ENCODE data around the gene ENTPD2.

Gene ENTPD2

DNA sequence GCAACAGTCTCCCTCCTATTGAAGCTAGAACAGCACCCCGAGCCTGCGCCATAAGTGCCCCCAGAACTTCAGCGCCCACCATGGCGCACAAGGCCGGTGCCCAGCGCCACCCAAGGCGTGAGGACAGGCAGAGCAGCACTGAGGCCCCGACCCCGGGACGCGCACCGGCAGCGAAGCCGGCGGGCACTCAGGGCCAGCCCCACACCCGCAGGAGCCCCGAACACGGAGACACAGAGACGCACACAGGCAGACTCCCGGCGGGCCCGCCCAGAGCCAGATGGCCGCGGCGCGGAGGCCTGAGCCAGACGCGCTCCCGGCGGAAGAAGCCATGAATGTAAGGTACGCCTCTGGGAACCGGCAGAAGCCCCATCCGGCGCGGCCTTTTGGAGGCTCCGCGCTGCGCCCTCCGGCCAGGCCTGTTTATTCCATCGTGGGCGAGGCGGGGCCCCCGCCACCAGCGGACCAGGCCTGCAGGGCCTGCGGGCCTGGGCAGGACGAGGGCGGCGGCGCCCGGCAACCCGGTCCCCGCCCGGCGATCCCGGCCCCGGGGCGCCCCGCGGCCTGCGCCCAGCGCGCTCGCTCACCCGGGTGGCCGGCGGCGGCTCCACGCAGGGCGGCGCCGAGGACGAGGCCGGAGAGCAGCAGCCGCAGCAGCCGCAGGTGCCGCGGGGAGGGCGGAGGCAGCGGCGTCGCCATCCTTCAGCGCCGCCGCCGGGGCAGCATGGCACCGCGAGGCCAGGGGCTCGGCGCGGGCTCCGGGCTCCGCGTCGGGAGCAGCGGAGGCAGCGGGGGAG is 8.4 kb downstream of the ENTPD2 start:
- POLR2A ChIA-PET = no interaction called here
- CTCF ChIA-PET = interaction anchor here (2.5 kb wide), 1 partner anchor 10 kb away, joined by 13 read pairs; no protein-coding TSS in a partner anchor
- TF ChIP-seq HDGF (IDR thresholded peaks at IDR 0.05; ENCODE audit: borderline replicate concordance) (no peak), FOXA1 (IDR thresholded peaks at IDR 0.05) (no peak), ARNT (IDR thresholded peaks at IDR 0.05) (no peak), TARDBP (IDR thresholded peaks at IDR 0.05) (no peak), BHLHE40 (IDR thresholded peaks at IDR 0.05; ENCODE audit: borderline replicate concordance) (no peak), L3MBTL2 (conservative IDR thresholded peaks at IDR 0.05) (no peak; the same call in 1 of the 2 replicates), SP1 (IDR thresholded peaks at IDR 0.05) (no peak), LEF1 (IDR thresholded peaks at IDR 0.05; ENCODE audit: borderline replicate concordance) (no peak), CTBP1 (IDR thresholded peaks at IDR 0.05; ENCODE audit: borderline replicate concordance) (no peak), SUZ12 (IDR thresholded peaks at IDR 0.05) (no peak)
- TF ChIP-seq, protein P1, sequence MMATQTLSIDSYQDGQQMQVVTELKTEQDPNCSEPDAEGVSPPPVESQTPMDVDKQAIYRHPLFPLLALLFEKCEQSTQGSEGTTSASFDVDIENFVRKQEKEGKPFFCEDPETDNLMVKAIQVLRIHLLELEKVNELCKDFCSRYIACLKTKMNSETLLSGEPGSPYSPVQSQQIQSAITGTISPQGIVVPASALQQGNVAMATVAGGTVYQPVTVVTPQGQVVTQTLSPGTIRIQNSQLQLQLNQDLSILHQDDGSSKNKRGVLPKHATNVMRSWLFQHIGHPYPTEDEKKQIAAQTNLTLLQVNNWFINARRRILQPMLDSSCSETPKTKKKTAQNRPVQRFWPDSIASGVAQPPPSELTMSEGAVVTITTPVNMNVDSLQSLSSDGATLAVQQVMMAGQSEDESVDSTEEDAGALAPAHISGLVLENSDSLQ (IDR thresholded peaks at IDR 0.05) = no peak
- DNase-seq (ENCODE audit: extremely low spot score) = peak; percentile 61

- ChIA-PET CTCF (interaction anchor here (2.5 kb wide), 1 partner anchor 9 kb away, joined by 13 read pairs; no protein-coding TSS in a partner anchor), POLR2A (interaction anchor here (1.1 kb wide), 1 partner anchor 15 kb away, joined by 4 read pairs; no protein-coding TSS in a partner anchor)
- no peak for DNase-seq (ENCODE audit: extremely low spot score)
- TF ChIP-seq HDGF (IDR thresholded peaks at IDR 0.05; ENCODE audit: borderline replicate concordance) (no peak), FOXA1 (IDR thresholded peaks at IDR 0.05) (no peak), LEF1 (IDR thresholded peaks at IDR 0.05; ENCODE audit: borderline replicate concordance) (no peak), CTBP1 (IDR thresholded peaks at IDR 0.05; ENCODE audit: borderline replicate concordance) (no peak), ZNF384 (IDR thresholded peaks at IDR 0.05) (no peak), FOXK2 (IDR thresholded peaks at IDR 0.05) (no peak), NFRKB (IDR thresholded peaks at IDR 0.05) (no peak), SP1 (IDR thresholded peaks at IDR 0.05) (no peak), BHLHE40 (IDR thresholded peaks at IDR 0.05; ENCODE audit: borderline replicate concordance) (no peak), TARDBP (IDR thresholded peaks at IDR 0.05) (no peak), SUZ12 (IDR thresholded peaks at IDR 0.05) (no peak), ARNT (IDR thresholded peaks at IDR 0.05) (no peak), L3MBTL2 (conservative IDR thresholded peaks at IDR 0.05) (no peak), FOXM1 (IDR thresholded peaks at IDR 0.05; ENCODE audit: borderline replicate concordance) (no peak), ELF4 (IDR thresholded peaks at IDR 0.05) (no peak)
- TF ChIP-seq, protein P1 (IDR thresholded peaks at IDR 0.05) = no peak
These were observed 9.2 kb downstream of the ENTPD2 start for GRCh38 chr9:137044502-137045177.

DNA sequence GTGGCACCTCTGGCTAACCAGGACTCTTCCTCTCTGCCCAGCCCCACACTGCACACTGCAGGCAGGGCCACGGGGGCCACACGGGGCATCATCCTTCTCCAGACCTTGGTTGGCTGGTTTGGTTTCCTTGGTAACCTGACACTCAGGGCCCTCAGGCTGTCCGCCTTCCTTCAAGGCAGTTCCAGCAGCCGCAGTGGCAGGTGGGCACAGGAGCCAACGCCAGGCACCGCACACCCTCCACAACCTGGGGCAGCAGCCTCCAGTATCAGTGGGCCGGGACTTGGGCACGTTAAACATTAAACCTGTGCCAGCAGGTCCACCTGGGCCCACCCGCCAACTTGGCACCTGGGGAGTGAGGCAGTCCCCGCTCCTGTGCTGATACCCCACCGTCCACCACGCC is 9.8 kb downstream of the ENTPD2 start:
- CTCF ChIA-PET = interaction anchor here (2.5 kb wide), 1 partner anchor 9 kb away, joined by 13 read pairs; no protein-coding TSS in a partner anchor
- TF ChIP-seq L3MBTL2 (conservative IDR thresholded peaks at IDR 0.05) (no peak), ARNT (IDR thresholded peaks at IDR 0.05) (no peak), ZNF384 (IDR thresholded peaks at IDR 0.05) (no peak), SUZ12 (IDR thresholded peaks at IDR 0.05) (no peak), BHLHE40 (IDR thresholded peaks at IDR 0.05; ENCODE audit: borderline replicate concordance) (no peak), SP1 (IDR thresholded peaks at IDR 0.05) (no peak), LEF1 (IDR thresholded peaks at IDR 0.05; ENCODE audit: borderline replicate concordance) (no peak), HDGF (IDR thresholded peaks at IDR 0.05; ENCODE audit: borderline replicate concordance) (no peak)
- TF ChIP-seq, protein P1 (IDR thresholded peaks at IDR 0.05) = no peak
- POLR2A ChIA-PET = interaction anchor here (1.1 kb wide), 1 partner anchor 15 kb away, joined by 4 read pairs; no protein-coding TSS in a partner anchor
- no peak for DNase-seq (ENCODE audit: extremely low spot score)

DNA sequence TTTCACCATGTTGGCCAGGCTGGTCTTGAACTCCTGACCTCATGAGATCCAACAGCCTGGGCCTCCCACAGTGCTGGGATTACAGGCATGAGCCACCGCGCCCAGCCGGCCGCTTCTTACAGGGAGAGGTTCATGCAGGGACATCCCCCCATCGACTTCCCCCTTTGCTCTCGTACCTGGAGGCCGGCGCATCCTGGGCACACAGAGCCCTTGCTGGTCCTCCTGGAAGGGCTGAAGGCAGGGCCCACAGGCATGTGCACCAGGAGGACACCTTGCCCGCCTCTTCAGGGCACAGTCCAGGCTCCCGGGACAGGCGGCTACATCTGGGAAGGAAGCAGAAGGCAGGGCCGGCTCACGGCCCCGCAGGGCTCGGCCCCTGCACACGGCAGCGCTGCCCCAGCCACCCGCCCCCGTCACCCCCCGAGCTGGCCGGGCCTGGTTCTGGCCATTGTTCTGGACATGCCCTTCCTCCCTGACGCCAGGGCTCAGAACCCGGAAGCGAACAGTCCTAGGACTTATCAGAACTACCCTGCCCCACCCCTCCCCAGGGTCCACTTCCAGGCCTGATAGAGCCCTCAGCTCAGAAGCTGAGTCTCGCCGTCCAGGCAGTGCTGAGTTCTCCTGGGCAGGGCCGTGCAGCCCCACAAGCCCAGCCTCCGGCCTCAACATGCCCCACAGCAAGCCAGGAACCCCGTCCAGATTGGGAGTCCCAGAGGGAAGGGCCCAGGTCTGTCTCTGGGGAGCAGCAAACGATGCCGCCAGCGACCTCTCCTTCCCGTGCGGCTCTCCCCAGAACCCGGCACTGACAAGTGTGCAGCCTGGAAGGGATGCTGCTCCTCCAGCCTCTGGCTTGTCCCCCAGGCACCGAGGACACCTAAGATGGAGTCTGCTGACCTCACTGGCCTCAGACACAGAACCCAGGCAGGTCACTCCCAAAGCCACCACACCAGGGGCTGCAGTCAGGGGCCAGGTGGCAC is 10.8 kb downstream of the ENTPD2 start:
- POLR2A ChIA-PET = no interaction called here
- no peak for DNase-seq (ENCODE audit: extremely low spot score)

More for the DNA sequence above, 10.8 kb downstream of the ENTPD2 start:
- CTCF ChIA-PET = interaction anchor here (2.5 kb wide), 1 partner anchor 8 kb away, joined by 13 read pairs; no protein-coding TSS in a partner anchor
- no peak for TF ChIP-seq ELF4 (IDR thresholded peaks at IDR 0.05)
- TF ChIP-seq ZNF384 (IDR thresholded peaks at IDR 0.05) = no peak
- TF ChIP-seq, protein P1 (IDR thresholded peaks at IDR 0.05) = no peak
- no peak for TF ChIP-seq SUZ12 (IDR thresholded peaks at IDR 0.05)
- TF ChIP-seq FOXA1 (IDR thresholded peaks at IDR 0.05) = no peak
- TF ChIP-seq HDGF (IDR thresholded peaks at IDR 0.05; ENCODE audit: borderline replicate concordance) = no peak
- no peak for TF ChIP-seq SP1 (IDR thresholded peaks at IDR 0.05)

Measured in HEK293T (cell line).